H9 (cell line): ENCODE data around the gene AKAP1. TPM values are rescaled to one million over a fixed set of nuclear protein-coding genes. Genes with fewer than 3 reads are reported as not detected.

Source experiments
- DNase-seq: peaks from one replicate; pipeline ENCODE4 v3.0.0-alpha.2; 2017
- H2AFZ ChIP-seq: one replicate; pipeline ENCODE4 v1.6.1; 2013; ENCODE audit warnings: mild to moderate bottlenecking, low read length, control low read depth, moderate library complexity
- H2AK5ac ChIP-seq: 2 replicates; pipeline ENCODE4 v1.6.1; 2013; ENCODE audit warnings: low read length, control low read depth, mixed read lengths; ENCODE audit not compliant: insufficient read length
- H2BK120ac ChIP-seq: one replicate; pipeline ENCODE4 v1.6.1; 2013; ENCODE audit warnings: low read depth, mild to moderate bottlenecking, low read length, control low read depth, inconsistent platforms; ENCODE audit not compliant: poor library complexity, severe bottlenecking
- H2BK12ac ChIP-seq: 2 replicates; pipeline ENCODE4 v1.6.1; 2013; ENCODE audit warnings: low read length, control low read depth, mixed read lengths, low read depth; ENCODE audit not compliant: insufficient read length
- H2BK15ac ChIP-seq: 2 replicates; pipeline ENCODE4 v1.6.1; 2013; ENCODE audit warnings: low read depth, low read length, control low read depth
- H2BK20ac ChIP-seq: one replicate; pipeline ENCODE4 v1.6.1; 2013; ENCODE audit warnings: low read depth, mild to moderate bottlenecking, low read length, control low read depth, inconsistent platforms; ENCODE audit not compliant: poor library complexity, severe bottlenecking
- H2BK5ac ChIP-seq: 2 replicates; pipeline ENCODE4 v1.6.1; 2013; ENCODE audit warnings: low read length, control low read depth, mixed read lengths; ENCODE audit not compliant: insufficient read length
- H3K14ac ChIP-seq: 2 replicates; pipeline ENCODE4 v1.6.1; 2013; ENCODE audit warnings: low read length, control low read depth; ENCODE audit not compliant: insufficient read depth
- H3K18ac ChIP-seq: 2 replicates; pipeline ENCODE4 v1.6.1; 2013; ENCODE audit warnings: low read depth, mild to moderate bottlenecking, mixed read lengths, low read length, control low read depth; ENCODE audit not compliant: insufficient read length
- H3K23ac ChIP-seq: 2 replicates; pipeline ENCODE4 v1.6.1; 2013; ENCODE audit warnings: low read length, control low read depth, mixed read lengths, low read depth; ENCODE audit not compliant: insufficient read length
- H3K23me2 ChIP-seq: 2 replicates; pipeline ENCODE4 v1.6.1; 2013; ENCODE audit warnings: low read depth, mild to moderate bottlenecking, mixed read lengths, low read length, control low read depth; ENCODE audit not compliant: insufficient read length, poor library complexity, severe bottlenecking
- H3K27ac ChIP-seq: 2 replicates; pipeline ENCODE4 v1.5.1; 2013; ENCODE audit warnings: low read length, control low read depth, mixed read lengths, low read depth; ENCODE audit not compliant: insufficient read length
- H3K27me3 ChIP-seq: 2 replicates; pipeline ENCODE4 v1.6.1; 2013; ENCODE audit warnings: low read length, control low read depth, inconsistent platforms; ENCODE audit not compliant: insufficient read depth
- H3K4ac ChIP-seq: 2 replicates; pipeline ENCODE4 v1.6.1; 2013; ENCODE audit warnings: low read depth, mild to moderate bottlenecking, control low read depth, inconsistent platforms, low read length, moderate library complexity
- H3K4me1 ChIP-seq: 2 replicates; pipeline ENCODE4 v1.6.1; 2013; ENCODE audit warnings: low read length, control low read depth, inconsistent platforms; ENCODE audit not compliant: insufficient read depth
- H3K4me2 ChIP-seq: 2 replicates; pipeline ENCODE4 v1.6.1; 2013; ENCODE audit warnings: low read length, control low read depth, mixed read lengths; ENCODE audit not compliant: insufficient read length, insufficient read depth
- H3K56ac ChIP-seq: 2 replicates; pipeline ENCODE4 v1.6.1; 2013; ENCODE audit warnings: low read depth, mild to moderate bottlenecking, mixed read lengths, low read length, control low read depth; ENCODE audit not compliant: insufficient read length
- H3K79me1 ChIP-seq: 2 replicates; pipeline ENCODE4 v1.6.1; 2013; ENCODE audit warnings: low read depth, mild to moderate bottlenecking, moderate library complexity, low read length, control low read depth, inconsistent platforms; ENCODE audit not compliant: insufficient read depth, poor library complexity, severe bottlenecking
- H3K79me2 ChIP-seq: 2 replicates; pipeline ENCODE4 v1.6.1; 2013; ENCODE audit warnings: low read length, control low read depth, inconsistent platforms; ENCODE audit not compliant: insufficient read depth
- H3K9ac ChIP-seq: 2 replicates; pipeline ENCODE4 v1.6.1; 2013; ENCODE audit warnings: low read length, control low read depth, mixed read lengths; ENCODE audit not compliant: insufficient read length; ENCODE audit errors: extremely low read depth
- H3K9me3 ChIP-seq: one replicate; pipeline ENCODE4 v1.6.1; 2013; ENCODE audit warnings: low read depth, low read length, inconsistent platforms; ENCODE audit not compliant: control insufficient read depth
- H3T11ph ChIP-seq: one replicate; pipeline ENCODE4 v1.6.1; 2013; ENCODE audit warnings: mild to moderate bottlenecking, low read length, control low read depth, inconsistent platforms
- H4K20me1 ChIP-seq: one replicate; pipeline ENCODE4 v1.6.1; 2013; ENCODE audit not compliant: control insufficient read depth, insufficient read length, insufficient read depth
- H4K5ac ChIP-seq: 2 replicates; pipeline ENCODE4 v1.6.1; 2013; ENCODE audit warnings: low read depth, mild to moderate bottlenecking, mixed read lengths, low read length, control low read depth; ENCODE audit not compliant: insufficient read length
- H4K8ac ChIP-seq: replicated peaks from 2 replicates; pipeline ENCODE4 v1.6.1; 2013; ENCODE audit warnings: low read length, control low read depth, mixed read lengths, low read depth; ENCODE audit not compliant: insufficient read length
- H4K91ac ChIP-seq: 2 replicates; pipeline ENCODE4 v1.6.1; 2013; ENCODE audit warnings: low read depth, mild to moderate bottlenecking, moderate library complexity, mixed read lengths, low read length, control low read depth; ENCODE audit not compliant: insufficient read length
- H3K27ac Mint-ChIP-seq, 3 experiments: 2 replicates in 2 of 3; 3 replicates in 1 of 3; pipeline ENCODE4 v1.8.0; 2020 to 2021; ENCODE audit warnings: mixed read lengths in 3 of 3, mild to moderate bottlenecking in 1 of 3, moderate library complexity in 1 of 3
- H3K27me3 Mint-ChIP-seq: 2 replicates; pipeline ENCODE4 v1.8.0; 2021; ENCODE audit warnings: low read depth, mild to moderate bottlenecking, moderate library complexity, mixed read lengths
- H3K36me3 Mint-ChIP-seq, 3 experiments: 2 replicates in 2 of 3; 3 replicates in 1 of 3; pipeline ENCODE4 v1.8.0; 2020 to 2021; ENCODE audit warnings: low read depth in 3 of 3, mixed read lengths in 3 of 3; ENCODE audit not compliant: insufficient read depth in 1 of 3
- H3K4me1 Mint-ChIP-seq, 2 experiments: 2 replicates each; pipeline ENCODE4 v1.8.0; 2020; ENCODE audit warnings: mixed read lengths in 2 of 2
- H3K4me3 Mint-ChIP-seq, 2 experiments: 2 replicates in 1 of 2; 3 replicates in 1 of 2; pipeline ENCODE4 v1.8.0; 2020 to 2021; ENCODE audit warnings: mild to moderate bottlenecking in 2 of 2, mixed read lengths in 2 of 2, moderate library complexity in 1 of 2
- H3K9me3 Mint-ChIP-seq, 2 experiments: 2 replicates in 1 of 2; 3 replicates in 1 of 2; pipeline ENCODE4 v1.8.0; 2020; ENCODE audit warnings: mild to moderate bottlenecking in 2 of 2, mixed read lengths in 2 of 2, moderate library complexity in 1 of 2
- CTCF ChIP-seq: fragments of 200-600 bp; sonication (generic); conservative IDR thresholded peaks from 3 replicates; pipeline ENCODE4 v1.8.0; 2021; ENCODE audit warnings: antibody characterized with exemption, mild to moderate bottlenecking
- WGBS: extraction: QIAGEN DNeasy Blood & Tissue Kit; methylation state at CpG from one replicate; pipeline ENCODE4 v1.1.7; 2013; ENCODE audit warnings: missing lambda C conversion rate, low lambda C conversion rate, mixed read lengths; ENCODE audit not compliant: insufficient read length; ENCODE audit errors: extremely low coverage; 5-methylcytosine and 5-hydroxymethylcytosine counted together
- total RNA-seq: library from RNA; stranded (reverse); gene quantifications from 2 replicates; pipeline ENCODE4 v1.2.1, GENCODE V29; 2021

The AKAP1 gene
- total RNA-seq, 1 experiment from 2014 or later: 61.2 TPM

GRCh38 chr17:57037411-57037810 is 47.6 kb upstream of the AKAP1 start:
- Histone ChIP-seq H3K27me3 (no peaks in the 10 kb centered on the region), H3K18ac (no peak overlapping the region), H2BK5ac (no peak overlapping the region), H3K56ac (no peak overlapping the region), H3K27ac (no peak overlapping the region), H2BK120ac (no peak overlapping the region), H3T11ph (no peak overlapping the region), H3K9me3 (no peaks in the 10 kb centered on the region), H3K9ac (no peak overlapping the region), H2BK20ac (no peak overlapping the region), H3K4me2 (no peak overlapping the region), H3K14ac (no peak overlapping the region), H3K23me2 (no peaks in the 10 kb centered on the region), H4K5ac (no peak overlapping the region), H3K79me1 (no peaks in the 10 kb centered on the region), H2AK5ac (no peak overlapping the region), H3K4ac (no peak overlapping the region), H3K4me1 (peaks cover 8% of the 10 kb centered on the region; the same call in 1 of the 2 replicates), H2BK15ac (no peak overlapping the region), H3K23ac (no peak overlapping the region), H4K8ac (no peak overlapping the region), H2BK12ac (no peak overlapping the region), H3K79me2 (no peaks in the 10 kb centered on the region), H4K20me1 (no peaks in the 10 kb centered on the region), H4K91ac (no peak overlapping the region), H2AFZ (no peak overlapping the region)
- TF ChIP-seq CTCF: no peak
- Mint-ChIP-seq H3K9me3 (no peaks in the 10 kb centered on the region; a peak in 1 of 5 replicates), H3K36me3 (no peaks in the 10 kb centered on the region), H3K4me3 (no peak overlapping the region), H3K27me3 (peaks cover 1% of the 10 kb centered on the region), H3K4me1 (peaks cover 40 to 47% of the 10 kb centered on the region in 2 experiments), H3K27ac (no peak overlapping the region)
- no peak for DNase-seq
- WGBS: no CpG with 5 or more reads among the region's 1 CpG
